GM18907 (cell line): ENCODE results near the gene TACC2.
"Not testable (repeated sequence)": the region's sequence is repeated elsewhere in the genome, so short reads cannot be mapped to it uniquely, and the experiment has no call there.

Experiments
- ATAC-seq: cut with Tn5 transposase; IDR thresholded peaks from one replicate; pipeline ENCODE4 v1.9.1; 2021; ENCODE audit warnings: mild to moderate bottlenecking, moderate library complexity; ENCODE audit not compliant: unreplicated experiment

TACC2 gene

DNA sequence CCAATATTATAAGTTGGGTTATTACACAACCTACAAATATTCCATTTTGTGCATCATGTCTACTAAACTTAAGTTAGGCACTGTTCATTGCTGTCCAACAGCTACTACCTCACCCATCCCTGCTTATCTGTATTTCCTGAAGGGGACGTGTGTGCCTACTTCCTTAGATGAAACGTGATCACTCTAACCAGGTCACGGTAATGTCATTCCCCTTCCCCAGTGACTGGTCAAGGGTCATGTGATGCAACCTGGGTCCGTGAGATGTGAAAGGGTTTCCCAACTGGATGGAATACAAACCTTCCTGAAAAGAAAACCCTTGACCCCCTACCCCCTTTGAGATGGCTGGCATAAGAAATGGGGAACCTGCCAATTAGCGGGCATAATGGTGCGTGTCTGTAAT lies 12.4 kb upstream of the TACC2 start:
- no peak for ATAC-seq

DNA sequence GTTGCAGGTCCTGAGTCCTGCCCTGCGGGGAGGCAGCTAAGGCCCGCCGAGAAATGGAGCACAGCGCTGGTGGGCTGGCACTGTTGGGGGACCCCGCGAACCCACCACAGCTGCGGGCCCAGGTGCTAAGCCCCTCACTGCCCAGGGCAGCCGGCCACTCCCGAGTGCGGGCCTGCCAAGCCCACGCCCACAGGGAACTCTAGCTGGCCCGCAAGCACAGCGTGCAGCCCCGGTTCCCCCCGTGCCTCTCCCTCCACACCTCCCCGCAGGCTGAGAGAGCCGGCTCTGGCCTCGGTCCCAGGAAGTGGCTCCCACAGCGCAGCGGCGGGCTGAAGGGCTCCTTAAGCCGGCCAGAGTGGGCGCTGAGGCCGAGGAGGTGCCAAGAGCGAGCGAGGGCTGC lies 10.5 kb upstream of the TACC2 start:
- no peak for ATAC-seq

DNA sequence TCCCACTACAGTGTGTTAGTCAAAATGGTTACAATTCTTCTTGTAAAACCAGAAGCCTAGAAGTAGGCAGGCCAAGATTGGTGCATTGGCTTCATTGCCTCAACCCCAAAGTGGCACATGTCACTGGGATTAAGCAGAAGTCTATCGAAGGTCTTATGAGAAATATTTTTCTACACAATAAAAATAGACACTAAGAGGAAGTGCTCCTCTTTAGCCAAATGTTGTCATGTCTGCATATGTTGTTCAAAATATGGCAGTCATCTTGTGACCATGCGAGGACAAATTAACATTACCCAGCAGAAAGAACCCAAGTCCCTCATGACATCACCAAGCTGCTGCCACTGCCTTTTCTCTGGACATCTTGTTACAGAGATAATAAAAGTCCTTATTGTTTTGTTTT lies 7.6 kb upstream of the TACC2 start:
- no peak for ATAC-seq

DNA sequence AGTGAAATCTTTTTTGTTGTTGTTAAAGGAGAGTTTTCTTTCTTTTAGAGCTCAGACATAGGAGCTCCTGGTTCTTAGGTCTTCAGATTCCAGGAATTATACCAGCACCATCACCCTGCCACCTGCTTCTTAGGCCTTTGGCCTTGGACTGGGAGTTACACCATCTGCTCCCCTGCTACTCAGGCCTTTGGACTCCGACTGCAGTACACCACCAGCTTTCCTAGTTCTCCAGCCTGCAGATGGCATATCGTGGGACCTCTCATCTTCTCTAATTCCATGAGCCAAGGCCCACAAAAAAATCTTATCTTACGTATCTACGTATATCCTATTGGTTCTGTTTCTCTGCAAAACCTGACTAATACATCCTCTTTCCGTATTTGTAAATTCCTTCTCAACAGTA lies 5.1 kb upstream of the TACC2 start:
- no peak for ATAC-seq

DNA sequence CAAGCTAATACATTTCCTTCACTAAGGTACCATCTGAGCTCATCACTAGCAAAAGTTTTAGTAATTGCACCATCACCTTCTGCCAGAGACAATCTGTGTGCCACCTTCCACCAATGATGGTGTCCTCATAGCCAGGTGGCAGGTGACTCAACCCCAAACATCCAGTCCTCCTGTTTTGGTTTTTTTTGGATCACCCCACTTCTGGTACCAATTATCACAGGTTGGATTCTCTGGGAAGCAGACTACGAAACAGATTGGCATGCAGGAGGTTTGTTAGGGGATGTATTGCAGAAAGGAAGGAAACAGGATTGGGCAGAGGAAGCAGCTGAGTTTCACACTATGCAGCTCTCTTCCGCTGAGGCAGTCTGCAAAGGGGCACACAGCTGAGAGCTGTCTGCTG lies 4.5 kb upstream of the TACC2 start:
- no peak for ATAC-seq

DNA sequence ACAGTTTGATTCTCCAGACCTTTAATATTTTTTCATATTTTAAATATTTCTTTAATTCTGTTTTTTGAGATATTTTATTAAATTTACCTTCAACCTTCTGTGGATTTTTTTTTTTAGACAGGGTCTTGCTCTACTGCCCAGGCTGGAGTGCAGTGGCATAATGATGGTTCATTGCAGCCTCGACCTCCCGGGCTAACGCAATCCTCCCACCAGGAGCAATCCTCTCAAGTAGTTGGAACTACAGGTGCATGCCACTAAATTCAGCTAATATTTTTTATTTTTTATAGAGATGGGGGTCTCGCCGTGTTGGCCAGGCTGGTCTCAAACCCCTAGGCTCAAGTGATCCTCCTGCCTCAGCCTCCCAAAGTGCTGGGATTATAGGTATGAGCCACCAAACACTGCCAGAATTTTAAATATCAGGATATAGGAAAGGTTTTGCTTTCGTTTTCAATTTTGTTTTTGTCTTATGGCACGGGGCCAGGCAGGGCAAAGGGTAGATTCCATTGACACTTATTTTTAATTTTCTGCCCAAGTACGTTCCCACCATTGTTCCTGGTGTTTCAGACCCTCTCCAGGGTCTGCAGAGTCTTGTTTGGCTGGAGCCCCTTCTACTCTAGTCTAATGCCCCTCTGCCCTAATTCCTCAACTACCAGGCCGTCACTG lies 1.2 kb downstream of the TACC2 start:
- no peak for ATAC-seq

DNA sequence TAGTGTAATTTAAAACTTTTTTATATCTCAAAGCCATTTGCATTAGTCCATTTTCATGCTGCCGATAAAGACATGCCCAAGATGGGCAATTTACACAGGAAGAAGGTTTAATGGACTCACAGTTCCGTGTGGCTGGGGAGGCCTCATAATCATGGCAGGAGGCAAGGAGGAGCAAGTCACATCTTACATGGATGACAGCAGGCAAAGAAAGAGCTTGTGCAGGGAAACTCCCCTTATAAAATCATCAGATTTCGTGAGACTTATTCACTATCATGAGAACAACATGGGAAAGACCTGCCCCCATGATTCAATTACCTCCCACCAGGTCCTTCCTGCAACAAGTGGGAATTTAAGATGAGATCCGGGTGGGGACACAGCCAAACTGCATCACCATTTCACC lies 2.8 kb downstream of the TACC2 start:
- not testable (repeated sequence) for ATAC-seq

DNA sequence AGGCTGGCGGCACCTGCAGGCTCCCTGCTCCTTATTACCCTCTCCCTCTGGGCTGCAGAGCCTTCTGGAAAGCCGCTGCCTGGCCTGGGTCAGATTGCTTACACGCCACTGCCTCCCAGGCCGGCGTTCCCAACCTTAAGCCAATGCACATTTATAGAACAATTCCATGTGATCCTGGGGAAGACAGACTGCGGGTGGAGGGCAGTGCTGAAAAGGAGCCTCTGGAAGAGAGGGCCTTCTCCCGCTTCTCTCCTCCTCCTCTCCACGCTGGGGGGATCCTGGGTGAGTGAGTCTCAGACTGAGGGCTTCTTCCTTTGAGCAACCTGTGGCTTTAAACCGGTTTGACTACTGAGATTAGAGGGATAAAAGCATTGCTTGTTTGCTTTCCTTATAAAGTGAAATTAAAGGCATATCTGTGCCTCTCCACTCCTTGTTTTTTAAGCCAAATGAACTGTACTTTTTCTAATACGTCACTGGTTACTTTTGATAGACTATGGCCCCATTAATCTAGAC lies 5.5 kb downstream of the TACC2 start:
- no peak for ATAC-seq

DNA sequence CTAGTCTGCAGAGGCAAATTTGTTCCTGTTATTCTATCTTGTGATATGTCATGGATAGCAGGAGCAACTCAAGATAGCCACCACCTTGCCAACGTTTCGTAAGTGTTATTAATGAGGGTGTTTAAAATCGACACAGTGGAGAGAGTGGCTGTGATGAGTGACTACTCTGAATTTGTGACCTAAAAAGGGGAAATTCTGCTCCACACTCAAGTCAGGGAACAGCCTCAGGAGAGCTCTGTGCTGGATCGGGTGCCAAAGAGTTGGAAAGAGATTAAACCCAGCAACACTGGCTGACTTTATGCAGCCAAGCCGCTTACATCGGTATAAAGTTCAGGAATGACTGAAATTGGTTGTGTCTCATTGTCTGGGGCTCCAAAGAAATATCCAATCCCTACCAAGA lies 9.5 kb downstream of the TACC2 start:
- ATAC-seq, result no peak

DNA sequence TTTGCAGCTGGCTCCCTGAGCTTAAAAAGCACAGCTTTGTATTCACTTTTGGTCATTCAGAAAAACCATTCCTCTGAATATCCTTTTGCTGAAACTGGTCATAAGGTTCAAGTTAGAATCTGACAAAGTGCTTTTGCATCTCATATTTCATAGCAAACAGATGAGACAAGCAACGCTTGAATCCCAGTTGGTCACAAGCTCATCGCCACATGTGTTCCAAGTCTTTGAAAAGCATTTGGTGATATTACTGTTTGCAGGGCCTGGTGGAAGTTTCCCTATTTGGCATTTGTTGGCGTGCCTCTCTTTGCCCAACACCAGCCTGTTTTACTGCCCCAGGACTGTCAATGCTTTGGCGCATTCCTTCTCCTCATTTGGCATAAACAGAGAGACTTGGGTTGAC lies 10.3 kb downstream of the TACC2 start:
- no peak for ATAC-seq

DNA sequence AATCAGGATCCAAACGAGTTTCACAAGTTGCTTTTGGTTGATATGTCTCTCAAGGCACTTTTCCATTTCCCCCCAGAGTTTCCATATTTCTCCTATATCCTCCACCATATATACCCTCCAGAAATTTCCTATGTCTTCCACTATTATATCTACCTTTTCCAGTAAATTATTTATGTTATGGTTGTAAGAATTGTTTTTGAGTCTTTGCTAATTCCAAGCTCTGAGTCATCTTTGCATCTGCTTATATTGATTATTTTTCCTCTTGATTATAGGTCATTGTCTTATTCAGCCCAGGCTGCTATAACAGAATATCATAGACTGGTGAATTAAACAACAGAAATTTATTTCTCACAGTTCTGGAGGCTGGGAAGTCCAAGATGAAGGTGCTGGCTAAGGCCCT lies 12.7 kb downstream of the TACC2 start:
- ATAC-seq, result no peak

DNA sequence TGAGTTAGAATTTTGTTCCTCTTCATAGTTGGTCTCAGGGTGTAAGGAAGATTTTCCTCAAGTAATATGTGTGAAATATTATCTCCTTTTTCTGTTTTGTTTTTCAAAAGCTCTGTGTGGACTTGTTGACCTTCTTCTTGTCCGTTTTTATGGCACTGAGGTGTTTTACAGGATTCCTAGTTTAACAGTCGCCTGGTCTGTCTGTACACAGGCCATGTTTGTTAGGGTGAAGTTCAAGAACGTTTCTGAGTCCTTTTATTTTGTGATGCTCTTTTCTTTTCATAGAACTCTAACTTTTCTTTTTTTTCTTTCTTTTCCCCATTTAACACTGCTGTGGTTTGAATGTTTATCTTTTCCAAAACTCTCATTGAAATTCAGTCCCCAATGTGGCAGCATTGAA lies 18.5 kb downstream of the TACC2 start:
- ATAC-seq, result no peak

DNA sequence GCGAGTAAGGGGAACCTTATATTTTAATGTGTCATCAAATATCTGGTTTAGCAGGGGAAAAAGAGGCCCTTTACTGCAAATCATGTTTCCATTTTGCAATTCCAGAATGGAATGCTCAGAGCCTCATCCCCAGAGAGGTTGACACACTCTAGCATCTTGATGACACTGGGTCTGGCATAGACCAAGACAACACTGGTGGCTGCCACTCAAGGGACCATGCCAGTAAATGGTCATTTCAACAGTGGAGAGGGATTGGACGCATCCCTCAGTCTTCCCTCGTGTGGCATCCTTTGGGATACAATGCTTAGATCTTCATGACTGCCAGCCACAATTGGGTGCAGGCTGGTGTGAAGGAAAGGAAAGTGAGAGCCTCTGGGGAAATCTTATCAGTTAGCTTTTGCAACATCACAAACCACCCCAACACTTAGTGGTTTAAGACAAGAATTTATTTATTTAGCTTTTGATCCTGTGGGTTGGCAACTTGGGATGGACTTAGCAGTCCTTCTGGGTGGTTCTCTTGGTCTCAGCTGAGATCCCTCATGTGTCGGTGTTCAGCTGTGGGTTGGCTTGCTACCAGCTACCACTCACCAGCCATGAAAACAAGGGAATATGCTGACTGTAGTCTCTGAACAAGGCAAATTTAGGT lies 21.6 kb downstream of the TACC2 start:
- no peak for ATAC-seq

DNA sequence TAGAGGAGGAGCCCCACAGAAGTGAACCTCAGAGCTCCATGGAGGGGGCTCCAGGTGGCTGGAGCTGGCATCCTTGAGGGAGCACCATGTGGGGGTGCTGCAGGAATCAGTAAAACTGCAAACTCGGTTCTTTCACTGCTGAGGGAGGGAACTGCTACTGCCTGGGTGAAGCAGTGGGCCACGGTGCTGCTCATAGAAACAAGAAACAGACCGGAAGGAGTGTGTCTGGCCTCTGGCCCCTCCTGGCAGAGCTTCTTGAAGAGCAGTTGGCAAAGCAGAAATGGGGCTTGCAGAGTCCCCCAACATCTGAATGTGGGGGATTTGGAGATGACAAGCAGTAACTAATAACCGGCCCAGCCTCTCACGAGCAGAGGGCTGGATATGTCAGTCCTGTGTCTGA lies 23.8 kb downstream of the TACC2 start:
- ATAC-seq, result no peak

DNA sequence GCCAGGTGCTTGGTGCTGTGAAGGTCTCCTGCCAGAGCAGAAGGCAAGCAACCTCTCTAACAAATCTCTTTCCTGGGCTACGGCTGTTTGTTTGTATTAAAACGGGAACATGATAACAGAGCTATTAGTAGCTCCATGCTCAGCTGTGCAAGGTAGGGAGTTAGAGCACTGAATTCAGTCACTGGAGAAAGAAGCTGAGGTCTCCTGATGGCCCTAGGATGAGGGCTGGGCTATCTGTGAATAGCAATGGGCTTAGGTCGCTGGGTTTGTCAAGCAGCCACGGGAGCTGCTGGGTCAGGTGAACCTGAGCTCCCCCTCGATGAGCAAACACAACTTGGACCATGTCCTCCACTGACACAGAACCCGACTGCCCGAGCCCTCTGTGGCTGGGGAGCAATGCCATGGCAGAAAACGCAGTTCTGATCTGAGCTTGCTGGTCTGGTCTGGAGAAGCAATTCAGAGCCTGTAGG lies 24.4 kb downstream of the TACC2 start:
- ATAC-seq, result no peak

DNA sequence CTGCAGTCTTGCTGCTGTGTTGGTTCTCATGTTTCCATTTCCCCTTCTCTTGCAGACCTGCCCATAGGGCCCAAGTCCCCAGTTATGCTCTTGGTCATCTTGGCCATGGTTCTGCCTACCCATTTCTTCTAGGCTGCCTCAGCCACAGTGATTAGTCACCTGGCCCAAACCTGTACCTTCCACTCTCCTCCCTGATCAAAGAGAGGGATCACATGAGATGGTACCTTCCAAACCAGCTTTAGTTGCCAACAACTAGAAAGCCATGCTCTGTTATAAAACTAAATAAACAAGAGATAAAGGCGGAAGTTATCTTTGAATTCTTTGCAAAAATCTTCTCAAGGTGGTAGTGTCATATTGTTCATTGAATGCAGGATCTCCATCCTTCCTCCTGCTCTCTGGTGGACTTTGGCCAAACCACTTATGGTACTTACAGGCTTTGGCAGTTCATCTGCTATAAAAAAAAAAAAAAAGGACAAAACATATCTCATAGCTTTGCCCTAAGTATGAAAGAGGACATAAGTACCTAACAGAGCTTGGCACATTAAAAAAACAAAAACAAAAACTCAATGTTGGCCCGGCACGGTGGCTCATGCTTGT lies 25.8 kb downstream of the TACC2 start:
- ATAC-seq, result no peak

DNA sequence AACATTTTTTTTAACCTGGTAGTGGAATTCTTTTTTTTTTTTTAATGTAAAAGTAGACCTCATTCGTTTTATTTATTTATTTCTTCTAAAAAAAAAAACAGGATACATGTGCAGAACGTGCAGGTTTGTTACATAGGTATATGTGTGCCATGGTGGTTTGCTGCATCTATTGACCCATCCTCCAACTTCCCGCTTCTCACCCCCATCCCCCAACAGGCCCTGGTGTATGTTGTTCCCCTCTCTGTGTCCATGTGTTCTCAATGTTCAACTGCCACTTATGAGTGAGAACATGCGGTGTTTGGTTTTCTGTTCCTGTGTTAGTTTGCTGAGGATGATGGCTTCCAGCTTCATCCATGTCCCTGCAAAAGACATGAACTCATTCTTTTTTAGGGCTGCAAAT lies 29.0 kb downstream of the TACC2 start:
- not testable (repeated sequence) for ATAC-seq

DNA sequence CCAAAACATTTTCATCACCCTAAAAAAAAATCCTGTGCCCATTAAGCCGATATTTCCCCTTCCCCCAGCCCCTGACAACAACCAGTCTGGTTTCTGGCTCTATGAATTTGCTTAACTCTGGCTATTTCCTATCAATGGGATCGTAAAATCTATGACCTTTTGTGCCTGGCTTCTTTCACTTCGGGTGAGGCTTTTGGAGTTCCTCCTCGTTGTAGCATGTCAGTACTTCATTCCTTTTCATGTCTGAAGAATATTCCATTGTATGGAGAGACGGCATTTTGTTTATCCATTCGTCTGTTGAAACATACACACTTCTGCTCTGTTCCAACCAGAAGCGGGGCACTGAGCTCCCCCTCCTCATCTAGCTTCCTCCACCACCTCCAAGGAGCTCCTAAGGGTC lies 29.5 kb downstream of the TACC2 start:
- ATAC-seq, result no peak

DNA sequence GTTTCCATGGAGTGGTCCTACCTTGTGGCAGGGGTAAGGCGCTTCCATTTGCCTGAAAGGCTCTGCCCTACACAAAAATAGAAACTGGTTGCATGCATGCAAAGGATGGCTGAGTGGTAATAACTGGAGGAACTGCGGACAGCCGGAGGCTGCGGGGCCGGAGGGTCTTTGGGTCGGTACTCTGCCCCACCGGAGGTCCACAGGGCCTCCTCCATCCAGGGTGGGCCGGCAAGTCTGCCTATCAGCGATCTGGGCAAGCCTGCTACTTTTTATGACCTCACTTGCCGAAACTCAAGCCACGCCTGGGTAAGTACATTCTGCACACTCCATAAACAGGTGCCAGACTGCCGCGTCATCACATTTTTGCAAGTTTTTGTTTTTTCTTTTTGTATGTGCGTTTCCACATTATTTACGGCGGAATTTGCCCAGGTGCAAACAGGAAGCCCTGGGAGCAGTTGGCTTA lies 30.0 kb downstream of the TACC2 start:
- no peak for ATAC-seq

DNA sequence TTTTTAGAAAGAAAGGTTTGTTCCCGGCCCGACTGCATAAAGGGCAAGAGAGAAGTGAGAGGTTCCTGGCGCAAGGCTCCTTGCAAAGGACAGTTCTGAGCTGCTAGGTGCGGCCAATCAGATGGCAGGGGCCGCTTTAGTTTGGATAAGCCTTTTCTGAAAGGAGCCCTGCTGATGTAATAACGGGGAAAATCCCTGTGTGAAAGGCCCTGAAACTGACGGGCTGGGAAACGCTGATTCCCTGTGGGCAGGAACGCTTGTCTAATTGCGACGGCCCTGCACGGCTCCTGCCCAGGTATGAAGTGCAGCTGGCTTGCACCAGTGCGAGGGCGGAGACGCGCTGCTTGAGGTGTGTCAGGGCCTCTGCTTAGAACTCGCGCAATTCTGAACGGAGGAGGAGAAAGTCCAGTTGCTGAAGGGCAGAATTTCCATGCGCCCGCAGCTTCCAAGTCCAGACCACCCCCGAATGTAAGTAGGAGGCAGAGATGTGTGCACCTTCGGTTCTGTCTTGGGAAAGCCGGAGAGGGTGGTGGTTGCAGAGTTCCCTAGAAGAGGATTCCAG lies 30.5 kb downstream of the TACC2 start:
- ATAC-seq, result no peak

DNA sequence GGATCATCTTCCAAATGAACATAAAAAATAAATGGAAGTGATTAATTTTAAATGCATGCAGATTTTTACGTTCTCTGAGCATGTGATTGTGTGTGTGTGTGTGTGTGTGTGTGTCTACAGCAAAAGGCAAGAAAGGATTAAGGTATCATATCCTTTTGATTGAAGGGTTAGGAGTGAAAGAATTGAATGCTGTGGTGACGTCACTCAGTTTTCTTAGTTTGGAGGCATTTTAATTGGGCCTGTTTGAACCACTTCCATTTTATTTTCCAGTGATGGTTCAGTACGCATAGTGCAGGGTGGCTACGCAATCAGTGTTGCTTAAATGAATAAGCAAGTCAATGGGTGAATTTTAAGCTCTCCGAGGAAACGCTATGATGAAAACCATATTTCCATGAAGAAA lies 31.3 kb downstream of the TACC2 start:
- no peak for ATAC-seq

DNA sequence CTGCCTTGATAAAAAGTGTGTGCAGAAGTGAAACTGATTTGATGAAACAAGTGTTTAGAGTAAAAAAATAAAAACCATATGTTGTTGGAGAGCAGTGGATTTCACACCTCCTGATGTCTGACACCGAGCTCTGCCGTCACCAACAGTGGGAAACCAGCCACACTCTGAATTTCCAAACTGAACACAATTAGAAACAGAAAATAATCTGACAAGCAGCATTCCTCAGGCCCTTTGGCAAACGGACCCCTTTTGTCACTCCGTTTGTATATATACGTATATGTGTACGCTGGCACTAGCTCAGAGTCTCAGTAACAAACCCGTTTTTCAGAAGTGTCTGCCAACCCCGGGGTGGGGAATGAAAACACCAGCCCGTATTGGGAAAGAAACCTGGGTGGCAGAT lies 32.4 kb downstream of the TACC2 start:
- no peak for ATAC-seq
